Lower lobe of right lung (tissue), 2 donors: ENCODE measurements around the gene STX1A. TPM values are rescaled to one million over a fixed set of nuclear protein-coding genes. Genes with fewer than 3 reads are reported as not detected.
"Not testable (repeated sequence)": the region's sequence is repeated elsewhere in the genome, so short reads cannot be mapped to it uniquely, and the experiment has no call there.

ENCODE experiments used
- ATAC-seq, 2 donors: fragments of 200-7000 bp; cut with Tn5 transposase; one replicate each; pipeline ENCODE4 v1.9.1; 2020 to 2022; ENCODE audit warnings: mild to moderate bottlenecking in 2 of 2, moderate library complexity in 2 of 2
- DNase-seq: peaks from one replicate; pipeline ENCODE4 v3.0.0-alpha.2; 2020
- H3K27ac ChIP-seq: fragments of 200-600 bp; one replicate; pipeline ENCODE4 v1.8.0; 2022
- H3K27me3 ChIP-seq: fragments of 200-600 bp; one replicate; pipeline ENCODE4 v1.8.0; 2022; ENCODE audit warnings: low read depth
- H3K36me3 ChIP-seq: fragments of 200-600 bp; one replicate; pipeline ENCODE4 v1.8.0; 2022; ENCODE audit warnings: mild to moderate bottlenecking
- H3K4me1 ChIP-seq: fragments of 200-600 bp; one replicate; pipeline ENCODE4 v1.8.0; 2022
- H3K4me3 ChIP-seq: fragments of 200-600 bp; one replicate; pipeline ENCODE4 v1.8.0; 2022; ENCODE audit warnings: mild to moderate bottlenecking
- H3K9me3 ChIP-seq: fragments of 200-600 bp; one replicate; pipeline ENCODE4 v1.8.0; 2022
- intact Hi-C: fragments of 100-400 bp; cut with DNase I; formaldehyde crosslinking; loops from one replicate; pipeline ENCODE4 v1.11.0; 2022
- total RNA-seq: library from RNA; stranded (reverse); fragmentation: NEBNext Ultra II Directional; extraction: Animal tissue kit (Norgen Biotek cat#: 25700); gene quantifications from one replicate; pipeline ENCODE4 v1.2.1, GENCODE V29; 2021
- TF ChIP-seq, protein P1 (sequence below): fragments of 200-600 bp; IDR thresholded peaks from one replicate; pipeline ENCODE4 v1.8.0; 2022; ENCODE audit warnings: antibody characterized with exemption, mild to moderate bottlenecking
- donor health status: DM: no; HTN: yes; CAD: no; lungs with severe emphysema.

The STX1A gene
- total RNA-seq, 1 donor from 2014 or later: 6.6 TPM

GRCh38 chr7:73715648-73716317 lies 3.7 kb downstream of the STX1A start:
- DNase-seq (no peak), ATAC-seq (no peak)
- TF ChIP-seq, protein P1, sequence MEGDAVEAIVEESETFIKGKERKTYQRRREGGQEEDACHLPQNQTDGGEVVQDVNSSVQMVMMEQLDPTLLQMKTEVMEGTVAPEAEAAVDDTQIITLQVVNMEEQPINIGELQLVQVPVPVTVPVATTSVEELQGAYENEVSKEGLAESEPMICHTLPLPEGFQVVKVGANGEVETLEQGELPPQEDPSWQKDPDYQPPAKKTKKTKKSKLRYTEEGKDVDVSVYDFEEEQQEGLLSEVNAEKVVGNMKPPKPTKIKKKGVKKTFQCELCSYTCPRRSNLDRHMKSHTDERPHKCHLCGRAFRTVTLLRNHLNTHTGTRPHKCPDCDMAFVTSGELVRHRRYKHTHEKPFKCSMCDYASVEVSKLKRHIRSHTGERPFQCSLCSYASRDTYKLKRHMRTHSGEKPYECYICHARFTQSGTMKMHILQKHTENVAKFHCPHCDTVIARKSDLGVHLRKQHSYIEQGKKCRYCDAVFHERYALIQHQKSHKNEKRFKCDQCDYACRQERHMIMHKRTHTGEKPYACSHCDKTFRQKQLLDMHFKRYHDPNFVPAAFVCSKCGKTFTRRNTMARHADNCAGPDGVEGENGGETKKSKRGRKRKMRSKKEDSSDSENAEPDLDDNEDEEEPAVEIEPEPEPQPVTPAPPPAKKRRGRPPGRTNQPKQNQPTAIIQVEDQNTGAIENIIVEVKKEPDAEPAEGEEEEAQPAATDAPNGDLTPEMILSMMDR: no peak
- Histone ChIP-seq H3K27me3 (no peaks in the 10 kb centered on the region), H3K4me3 (no peak overlapping the region), H3K36me3 (no peaks in the 10 kb centered on the region), H3K27ac (no peak overlapping the region), H3K9me3 (no peaks in the 10 kb centered on the region), H3K4me1 (peaks cover 23% of the 10 kb centered on the region)
- intact Hi-C loops: no loop called here

DNA sequence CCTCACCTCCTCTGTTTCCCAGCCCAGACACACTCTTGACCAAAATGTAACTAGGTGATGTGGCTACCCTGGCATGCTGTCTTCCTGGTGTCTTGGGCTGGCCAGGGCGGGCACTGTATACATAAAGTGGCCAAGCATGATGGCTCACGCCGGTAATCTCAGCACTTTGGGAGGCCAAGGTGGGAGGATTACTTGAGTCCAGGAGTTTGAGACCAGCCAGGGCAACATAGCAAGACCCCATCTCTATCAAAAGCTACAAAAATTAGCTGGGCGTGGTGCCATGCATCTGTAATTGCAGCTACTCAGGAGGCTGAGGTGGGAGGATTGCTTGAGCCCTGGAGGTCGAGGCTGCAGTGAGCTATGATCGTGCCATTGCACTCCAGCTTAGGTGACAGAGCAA lies 6.2 kb downstream of the STX1A start:
- H3K27me3 ChIP-seq, H3K36me3 ChIP-seq, DNase-seq, H3K9me3 ChIP-seq, ATAC-seq, H3K4me3 ChIP-seq, intact Hi-C loops, H3K27ac ChIP-seq: not testable (repeated sequence)
- peaks cover 14% of the 10 kb centered on the region for H3K4me1 ChIP-seq

DNA sequence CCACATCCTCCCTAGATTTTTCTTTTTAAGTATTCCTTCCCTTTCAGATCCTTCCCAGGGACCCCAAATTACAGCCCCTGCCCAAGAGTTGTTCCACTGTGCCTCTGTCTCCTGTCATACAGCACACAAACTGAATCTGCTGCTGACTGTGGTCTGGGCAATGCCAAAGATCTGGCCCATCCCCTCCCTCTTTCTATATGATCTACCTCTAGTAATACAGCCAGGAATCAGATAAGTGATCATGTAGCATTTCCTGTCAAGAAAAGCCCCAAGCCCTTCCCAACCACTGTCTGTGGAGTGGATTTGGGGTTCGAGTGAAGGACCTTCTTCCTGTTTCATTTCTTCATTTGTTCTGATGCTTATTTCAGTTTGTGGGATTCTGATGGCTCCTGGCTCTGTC lies 6.7 kb downstream of the STX1A start:
- no peak for ATAC-seq
- intact Hi-C loops: no loop called here
- no peak overlapping the region for H3K4me3 ChIP-seq
- H3K4me1 ChIP-seq: peaks cover 8% of the 10 kb centered on the region
- H3K27ac ChIP-seq: no peak overlapping the region
- TF ChIP-seq, protein P1: no peak
- H3K9me3 ChIP-seq: no peaks in the 10 kb centered on the region
- no peaks in the 10 kb centered on the region for H3K36me3 ChIP-seq
- no peak for DNase-seq
- H3K27me3 ChIP-seq: no peaks in the 10 kb centered on the region

DNA sequence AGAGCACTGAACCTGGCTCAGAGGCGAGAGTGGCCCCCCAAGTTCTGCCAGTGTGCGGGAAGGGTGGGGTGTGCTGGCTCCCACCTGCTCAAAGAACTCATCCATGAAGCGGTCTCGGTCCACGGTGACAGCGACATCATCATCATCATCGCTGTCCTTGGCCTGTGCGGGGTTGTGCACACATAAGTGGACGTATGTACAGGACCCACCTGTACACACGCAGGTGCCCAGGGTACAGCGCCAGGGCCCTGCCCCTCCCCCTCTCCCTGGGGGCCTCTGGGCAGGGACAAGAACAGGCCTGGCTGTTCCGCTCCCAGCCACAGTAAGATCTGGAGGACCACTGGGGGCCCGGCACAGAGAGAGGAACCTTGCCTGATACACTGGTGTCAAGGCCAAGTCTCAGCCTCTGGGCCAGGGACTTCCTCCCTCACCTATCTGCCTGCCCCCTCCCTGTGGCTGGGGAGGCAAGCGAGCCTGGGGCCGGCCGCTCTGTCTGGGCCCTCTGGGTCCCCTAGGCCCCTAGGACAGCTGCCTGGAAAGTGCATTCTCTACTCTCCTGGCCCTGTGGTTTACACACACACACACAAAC lies 10.4 kb downstream of the STX1A start:
- DNase-seq: no peak
- no peaks in the 10 kb centered on the region for H3K36me3 ChIP-seq
- no peaks in the 10 kb centered on the region for H3K27me3 ChIP-seq
- H3K27ac ChIP-seq: no peak overlapping the region
- peaks cover 16% of the 10 kb centered on the region for H3K4me1 ChIP-seq
- no peak for ATAC-seq
- no peaks in the 10 kb centered on the region for H3K9me3 ChIP-seq
- intact Hi-C loops: no loop called here
- H3K4me3 ChIP-seq: no peak overlapping the region
- TF ChIP-seq, protein P1: no peak

GRCh38 chr7:73707045-73707631 lies 12.3 kb downstream of the STX1A start:
- H3K36me3 ChIP-seq: no peaks in the 10 kb centered on the region
- peaks cover 17% of the 10 kb centered on the region for H3K4me1 ChIP-seq
- no peaks in the 10 kb centered on the region for H3K9me3 ChIP-seq
- H3K27me3 ChIP-seq: no peaks in the 10 kb centered on the region
- H3K4me3 ChIP-seq: no peak overlapping the region
- DNase-seq (peak; percentile 77), ATAC-seq (peak in 1 of 2 donors; percentile 10)
- intact Hi-C loops: no loop called here
- no peak overlapping the region for H3K27ac ChIP-seq
- TF ChIP-seq, protein P1: no peak
